T-helper 1 cell treated with Interleukin-12 subunit alpha and Interleukin-12 subunit beta and Interleukin-4 antibody, amounts not matched to agents 30 μg/mL and 1 μg/mL, for 36 hours (primary cell): Measurements from ENCODE around the gene ZMYM5.
"Not testable (repeated sequence)": the region's sequence is repeated elsewhere in the genome, so short reads cannot be mapped to it uniquely, and the experiment has no call there.

ENCODE experiments used
- H3K27ac Mint-ChIP-seq: one replicate; pipeline ENCODE4 v1.8.0; 2021; ENCODE audit warnings: mild to moderate bottlenecking, mixed read lengths
- H3K27me3 Mint-ChIP-seq: one replicate; pipeline ENCODE4 v1.8.0; 2021; ENCODE audit warnings: low read depth, mixed read lengths
- H3K36me3 Mint-ChIP-seq: one replicate; pipeline ENCODE4 v1.8.0; 2021; ENCODE audit warnings: low read depth, mixed read lengths
- H3K4me1 Mint-ChIP-seq: one replicate; pipeline ENCODE4 v1.8.0; 2021; ENCODE audit warnings: low read depth, mixed read lengths
- H3K4me3 Mint-ChIP-seq: one replicate; pipeline ENCODE4 v1.8.0; 2021; ENCODE audit warnings: mild to moderate bottlenecking, moderate library complexity, mixed read lengths
- H3K9me3 Mint-ChIP-seq: one replicate; pipeline ENCODE4 v1.8.0; 2021; ENCODE audit warnings: mixed read lengths

Gene ZMYM5

DNA sequence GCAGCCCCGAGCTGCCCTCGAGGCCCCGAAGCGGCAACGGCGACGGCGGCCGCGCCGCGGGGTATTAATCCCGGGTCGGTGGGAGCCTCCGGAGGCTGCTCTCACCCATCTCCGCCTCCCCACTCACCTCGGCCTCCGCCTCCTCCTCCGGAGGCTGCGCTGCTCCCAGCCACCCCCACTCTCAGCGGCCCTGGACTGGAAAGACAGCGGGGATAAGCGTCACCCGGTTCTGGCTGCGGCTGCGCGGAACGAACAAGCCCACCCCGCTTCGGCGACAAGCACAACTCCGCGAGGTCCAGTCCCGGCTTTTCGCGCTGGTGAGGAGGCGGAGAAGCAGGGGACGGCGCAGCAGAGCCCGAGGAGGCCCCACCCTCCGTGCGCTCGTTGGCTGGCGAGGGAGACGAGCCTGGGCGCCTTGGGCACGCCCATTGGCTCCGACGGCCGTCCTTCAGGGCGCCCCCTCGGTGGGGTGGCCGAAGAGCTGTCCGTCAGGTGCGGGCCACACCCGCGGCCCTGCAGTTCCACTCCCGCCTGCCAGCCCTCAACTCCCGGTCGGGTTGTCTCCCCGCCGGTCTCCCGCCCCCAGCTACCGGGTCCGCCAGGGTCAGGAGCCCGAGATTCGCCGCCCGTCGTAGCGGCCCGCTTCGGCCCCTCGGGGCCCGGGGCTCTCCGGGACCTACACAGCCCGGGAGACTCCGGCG lies at the start of gene ZMYM5:
TSS of gene ZMYM5 (minus strand) at position 327 of the 701 bp plus-strand sequence. CDS start 11,469 bp downstream, outside the sequence.
- H3K9me3 Mint-ChIP-seq, result peaks cover 4% of the 10 kb centered on the region
- peaks cover 23% of the 10 kb centered on the region for H3K36me3 Mint-ChIP-seq
- H3K4me3 Mint-ChIP-seq, result peak within 1 kb of the TSS; percentile 98
- no peaks in the 10 kb centered on the region for H3K27me3 Mint-ChIP-seq
- peaks cover 30% of the 10 kb centered on the region for H3K4me1 Mint-ChIP-seq
- peak within 1 kb of the TSS; percentile 99 for H3K27ac Mint-ChIP-seq

GRCh38 chr13:19910336-19911072 lies 47.1 kb upstream of the ZMYM5 start:
- no peaks in the 10 kb centered on the region for H3K9me3 Mint-ChIP-seq
- no peak overlapping the region for H3K4me3 Mint-ChIP-seq

DNA sequence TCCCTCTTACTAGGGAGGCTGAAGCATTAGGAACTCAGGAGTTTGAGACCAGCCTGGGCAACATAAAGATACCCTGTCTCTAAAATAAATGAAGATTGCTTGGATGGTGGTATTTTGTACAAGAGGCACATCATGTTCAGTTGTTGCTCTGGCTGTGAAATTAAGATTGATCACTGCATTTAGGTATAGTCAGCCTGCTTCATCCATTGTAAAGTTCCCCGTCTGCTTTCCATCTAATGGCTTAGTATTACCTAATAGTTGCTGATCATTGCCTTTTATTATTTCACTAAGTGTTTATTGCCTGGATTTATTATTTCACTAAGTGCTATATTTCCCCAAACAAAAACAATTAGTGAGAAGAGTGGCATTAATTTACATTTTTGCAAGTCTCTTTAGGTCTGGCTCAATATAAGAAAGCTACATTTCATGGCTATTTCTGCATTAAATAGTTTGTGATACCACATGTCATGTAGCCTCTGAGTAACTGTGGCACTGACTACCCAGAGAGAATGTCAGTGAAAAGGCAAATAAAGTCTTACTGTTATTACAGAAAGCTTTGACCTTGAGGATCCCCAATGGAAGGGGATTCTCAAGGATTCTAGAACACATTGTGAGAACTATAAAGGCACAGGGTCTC lies 45.0 kb upstream of the ZMYM5 start:
- no peaks in the 10 kb centered on the region for H3K36me3 Mint-ChIP-seq
- no peak overlapping the region for H3K27ac Mint-ChIP-seq
- H3K4me3 Mint-ChIP-seq, result no peak overlapping the region
- peaks cover 4% of the 10 kb centered on the region for H3K27me3 Mint-ChIP-seq
- H3K4me1 Mint-ChIP-seq, result no peaks in the 10 kb centered on the region
- no peaks in the 10 kb centered on the region for H3K9me3 Mint-ChIP-seq

More at GRCh38 chr13:19910336-19911072, 47.1 kb upstream of the ZMYM5 start:
- no peaks in the 10 kb centered on the region for H3K4me1 Mint-ChIP-seq
- peaks cover 4% of the 10 kb centered on the region for H3K27me3 Mint-ChIP-seq
- no peak overlapping the region for H3K27ac Mint-ChIP-seq
- H3K36me3 Mint-ChIP-seq, result no peaks in the 10 kb centered on the region

GRCh38 chr13:19905487-19906195 lies 42.2 kb upstream of the ZMYM5 start:
- not testable (repeated sequence) for H3K27ac Mint-ChIP-seq, H3K4me1 Mint-ChIP-seq, H3K36me3 Mint-ChIP-seq, H3K9me3 Mint-ChIP-seq, H3K27me3 Mint-ChIP-seq, H3K4me3 Mint-ChIP-seq

DNA sequence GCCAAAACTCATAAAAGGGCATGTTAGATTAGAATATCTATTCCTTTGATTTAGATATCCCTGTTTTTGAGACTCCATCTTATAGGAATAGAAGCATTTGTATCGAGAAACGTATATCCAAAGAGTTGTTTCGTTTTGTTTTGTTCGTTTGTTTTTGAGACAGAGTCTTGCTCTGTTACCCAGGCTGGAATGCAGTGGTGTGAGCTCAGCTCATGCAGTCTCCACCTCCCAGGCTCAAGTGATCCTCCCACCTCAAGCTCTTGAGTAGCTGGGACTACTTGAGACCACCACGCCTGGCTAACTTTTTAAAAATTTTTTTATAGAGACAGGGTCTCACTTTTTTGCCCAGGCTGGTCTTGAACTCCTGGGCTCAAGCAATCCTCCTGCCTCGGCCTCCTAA lies 26.6 kb upstream of the ZMYM5 start:
- Mint-ChIP-seq H3K4me3 (no peak overlapping the region), H3K27ac (no peak overlapping the region), H3K27me3 (peaks cover 3% of the 10 kb centered on the region), H3K4me1 (no peaks in the 10 kb centered on the region), H3K9me3 (no peaks in the 10 kb centered on the region), H3K36me3 (no peaks in the 10 kb centered on the region)

DNA sequence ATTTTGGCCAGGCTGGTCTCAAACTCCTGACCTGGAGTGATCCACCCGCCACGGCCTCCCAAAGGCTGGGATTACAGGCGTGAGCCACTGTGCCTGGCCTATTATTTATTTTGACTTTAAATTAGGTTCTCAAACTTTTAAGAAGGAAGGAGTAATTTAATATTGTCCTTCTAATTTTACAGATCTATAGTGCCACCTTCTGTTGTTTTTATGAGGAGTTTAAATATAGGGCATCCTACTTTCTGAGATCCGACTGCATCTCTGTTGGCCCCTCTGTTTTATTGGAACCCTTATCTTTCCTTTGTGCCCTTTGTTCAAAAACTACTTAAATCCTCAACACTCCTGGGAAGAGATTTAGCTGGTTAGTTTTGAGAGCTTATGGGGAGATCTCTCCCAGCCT lies 25.4 kb upstream of the ZMYM5 start:
- Mint-ChIP-seq H3K36me3 (no peaks in the 10 kb centered on the region), H3K4me1 (no peaks in the 10 kb centered on the region), H3K4me3 (no peak overlapping the region), H3K27me3 (peaks cover 3% of the 10 kb centered on the region), H3K27ac (no peak overlapping the region), H3K9me3 (no peaks in the 10 kb centered on the region)

- Mint-ChIP-seq H3K27me3 (peaks cover 6% of the 10 kb centered on the region), H3K9me3 (no peaks in the 10 kb centered on the region), H3K27ac (no peak overlapping the region), H3K36me3 (no peaks in the 10 kb centered on the region), H3K4me1 (no peaks in the 10 kb centered on the region), H3K4me3 (no peak overlapping the region)
Measured at GRCh38 chr13:19882231-19882630, 18.8 kb upstream of the ZMYM5 start.

DNA sequence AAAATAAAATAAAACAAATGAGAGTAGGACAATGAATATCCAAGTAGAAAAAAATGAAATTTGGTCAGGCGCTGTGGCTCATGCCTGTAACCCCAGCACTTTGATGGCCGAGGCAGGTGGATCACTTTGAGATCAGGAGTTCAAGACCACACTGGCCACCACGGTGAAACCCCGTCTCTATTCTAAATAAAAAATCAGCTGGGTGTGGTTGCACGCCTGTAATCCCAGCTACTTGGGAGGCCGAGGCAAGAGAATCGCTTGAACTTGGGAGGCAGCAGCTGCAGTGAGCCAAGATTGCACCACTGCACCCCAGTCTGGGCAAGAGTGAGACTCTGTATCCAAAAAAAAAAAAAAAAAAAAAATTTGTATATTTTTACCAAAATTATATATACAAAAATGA lies 18.2 kb upstream of the ZMYM5 start:
- Mint-ChIP-seq H3K27me3 (peaks cover 6% of the 10 kb centered on the region), H3K9me3 (no peaks in the 10 kb centered on the region), H3K36me3 (no peaks in the 10 kb centered on the region), H3K4me1 (no peaks in the 10 kb centered on the region), H3K4me3 (no peak overlapping the region), H3K27ac (no peak overlapping the region)

DNA sequence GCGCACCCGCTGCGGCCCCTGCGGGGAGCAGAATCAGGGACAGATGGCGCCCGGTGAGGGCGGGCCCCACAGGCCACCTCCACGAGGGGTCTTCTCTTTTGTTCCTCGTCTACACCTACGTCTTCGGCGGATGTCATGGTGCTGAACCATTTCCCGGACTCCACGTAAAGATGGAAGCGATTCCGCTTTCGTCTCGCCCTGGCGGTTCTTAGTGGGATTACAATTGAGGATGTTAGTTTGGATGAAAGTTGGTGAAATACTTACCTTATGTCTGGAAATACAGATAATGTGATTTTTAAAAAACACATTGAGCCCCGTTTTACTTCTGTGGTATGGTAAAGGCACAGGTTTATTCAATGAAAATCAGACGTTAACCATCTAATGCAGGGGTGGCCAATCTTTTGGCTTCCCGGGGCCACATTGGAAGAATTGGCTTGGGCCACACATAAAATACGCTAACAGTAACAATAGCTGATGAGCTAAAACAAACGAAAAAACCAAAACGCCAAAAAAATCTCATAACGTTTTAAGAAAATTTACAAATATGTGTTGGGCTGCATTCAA lies 1.4 kb upstream of the ZMYM5 start:
- H3K27me3 Mint-ChIP-seq, result no peaks in the 10 kb centered on the region
- H3K4me1 Mint-ChIP-seq, result peaks cover 24% of the 10 kb centered on the region
- H3K36me3 Mint-ChIP-seq, result peaks cover 15% of the 10 kb centered on the region
- peaks cover 4% of the 10 kb centered on the region for H3K9me3 Mint-ChIP-seq
- peak overlapping the region; percentile 98 for H3K27ac Mint-ChIP-seq
- H3K4me3 Mint-ChIP-seq, result peak overlapping the region; percentile 90

DNA sequence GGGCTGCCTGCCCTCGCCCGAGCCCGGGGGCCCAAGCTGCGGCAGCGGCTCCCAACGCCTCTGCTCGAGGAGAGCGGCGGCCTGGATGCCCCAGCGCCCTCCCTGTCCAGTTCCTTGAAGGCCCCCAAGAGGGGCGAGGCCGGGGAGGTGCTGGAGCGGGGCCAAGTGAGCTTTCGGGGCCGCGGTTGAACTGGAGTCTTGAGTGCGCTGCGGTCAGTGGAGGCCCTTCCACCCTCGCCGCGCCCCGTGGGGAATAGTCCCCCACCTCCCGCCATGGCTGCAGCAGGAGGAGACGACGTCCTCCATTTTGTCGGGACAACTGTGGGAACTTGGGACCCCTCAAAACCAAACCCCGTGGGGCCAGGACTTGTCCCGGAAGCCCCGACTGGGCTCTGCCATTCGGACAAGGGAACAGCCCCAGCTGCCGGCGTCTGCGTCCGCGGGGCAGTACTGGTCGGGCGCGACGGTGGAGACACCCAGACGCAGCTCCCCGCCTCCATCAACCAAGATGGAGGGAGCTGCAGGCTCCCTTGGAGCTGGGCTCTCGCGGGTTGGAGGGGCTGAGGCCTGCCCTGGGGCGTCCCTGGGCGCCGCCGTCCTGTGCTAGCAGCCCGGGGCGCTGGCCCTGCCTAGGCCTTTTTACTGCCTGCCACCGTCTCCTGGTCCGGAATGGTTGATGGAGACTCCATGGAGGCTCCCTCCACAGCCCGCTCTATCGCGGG lies 736 bp upstream of the ZMYM5 start:
- H3K36me3 Mint-ChIP-seq, result peaks cover 16% of the 10 kb centered on the region
- peaks cover 4% of the 10 kb centered on the region for H3K9me3 Mint-ChIP-seq
- H3K27me3 Mint-ChIP-seq, result no peaks in the 10 kb centered on the region

GRCh38 chr13:19862481-19863313 lies 752 bp downstream of the ZMYM5 start:
- no peaks in the 10 kb centered on the region for H3K27me3 Mint-ChIP-seq
- peak overlapping the region; percentile 98 for H3K4me3 Mint-ChIP-seq

More for the DNA sequence above, 736 bp upstream of the ZMYM5 start:
- peaks cover 26% of the 10 kb centered on the region for H3K4me1 Mint-ChIP-seq
- H3K27ac Mint-ChIP-seq, result peak overlapping the region; percentile 98
- H3K4me3 Mint-ChIP-seq, result peak overlapping the region; percentile 90

DNA sequence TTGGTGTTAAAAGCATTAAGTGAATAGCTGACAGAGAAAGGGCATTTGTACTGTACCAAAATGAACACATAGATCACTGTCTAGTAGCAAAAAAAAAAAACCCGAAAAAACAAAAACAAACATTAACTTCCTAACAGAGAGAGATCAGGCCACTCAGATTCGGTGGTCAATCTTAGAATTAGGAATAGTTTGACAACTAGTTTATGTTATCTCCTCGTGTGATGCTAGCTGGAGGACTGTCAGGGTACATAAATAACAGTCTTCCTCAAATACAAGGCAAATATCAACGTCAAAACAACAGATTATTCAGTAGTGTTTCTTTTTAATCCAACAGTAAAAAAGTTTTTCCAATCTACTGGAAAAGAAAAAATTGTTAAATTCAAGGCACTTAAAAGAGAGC lies 1.7 kb downstream of the ZMYM5 start:
- Mint-ChIP-seq H3K9me3 (peaks cover 4% of the 10 kb centered on the region), H3K27me3 (no peaks in the 10 kb centered on the region), H3K27ac (peak overlapping the region; percentile 99), H3K36me3 (peaks cover 31% of the 10 kb centered on the region), H3K4me1 (peaks cover 33% of the 10 kb centered on the region), H3K4me3 (peak overlapping the region; percentile 98)

More at GRCh38 chr13:19862481-19863313, 752 bp downstream of the ZMYM5 start:
- peaks cover 24% of the 10 kb centered on the region for H3K36me3 Mint-ChIP-seq
- peaks cover 30% of the 10 kb centered on the region for H3K4me1 Mint-ChIP-seq
- peak overlapping the region; percentile 99 for H3K27ac Mint-ChIP-seq
- peaks cover 4% of the 10 kb centered on the region for H3K9me3 Mint-ChIP-seq
